Suppressor macrophage treated with lipopolysaccharide for 4 hours (primary cell): Measurements from ENCODE around the gene TRPM3.

Experiments
- DNase-seq: peaks from one replicate; pipeline ENCODE4 v3.0.0-alpha.2; 2020

The TRPM3 gene

GRCh38 chr9:71121275-71122021, at the start of gene TRPM3:
TSS of gene TRPM3 (minus strand) at chr9:71121621. CDS start at chr9:71121354, 267 bp downstream.
- DNase-seq, result no peak

- DNase-seq, result no peak
These were observed 47.0 kb upstream of the TRPM3 start for GRCh38 chr9:71168418-71168817.

- DNase-seq, result no peak
These were observed 40.7 kb upstream of the TRPM3 start for GRCh38 chr9:71162126-71162525.

- DNase-seq, result no peak
These were observed 36.3 kb upstream of the TRPM3 start for GRCh38 chr9:71157731-71158130.

GRCh38 chr9:71147368-71147767, 25.9 kb upstream of the TRPM3 start:
- no peak for DNase-seq

- no peak for DNase-seq
These were observed 25.1 kb upstream of the TRPM3 start for GRCh38 chr9:71146511-71146910.

- no peak for DNase-seq
These were observed 23.8 kb upstream of the TRPM3 start for GRCh38 chr9:71145179-71145578.

GRCh38 chr9:71144495-71144894, 23.1 kb upstream of the TRPM3 start:
- DNase-seq, result no peak

GRCh38 chr9:71136696-71137095, 15.3 kb upstream of the TRPM3 start:
- no peak for DNase-seq

GRCh38 chr9:71131145-71131544, 9.7 kb upstream of the TRPM3 start:
- DNase-seq, result no peak

- DNase-seq, result no peak
These were observed 9.1 kb upstream of the TRPM3 start for GRCh38 chr9:71130521-71130920.

GRCh38 chr9:71128796-71129195, 7.4 kb upstream of the TRPM3 start:
- no peak for DNase-seq

GRCh38 chr9:71127301-71127700, 5.9 kb upstream of the TRPM3 start:
- DNase-seq, result no peak

GRCh38 chr9:71122421-71122820, 1.0 kb upstream of the TRPM3 start:
- DNase-seq, result no peak

GRCh38 chr9:71122022-71122275, 528 bp upstream of the TRPM3 start:
- no peak for DNase-seq

GRCh38 chr9:71120501-71121247, 747 bp downstream of the TRPM3 start:
- DNase-seq, result no peak

- DNase-seq, result no peak
These were observed 1.7 kb downstream of the TRPM3 start for GRCh38 chr9:71119746-71120145.

- DNase-seq, result no peak
These were observed 3.1 kb downstream of the TRPM3 start for GRCh38 chr9:71118324-71118723.

GRCh38 chr9:71115448-71115975, 5.9 kb downstream of the TRPM3 start:
- DNase-seq, result no peak

- no peak for DNase-seq
These were observed 8.6 kb downstream of the TRPM3 start for GRCh38 chr9:71112866-71113265.

GRCh38 chr9:71108937-71109336, 12.5 kb downstream of the TRPM3 start:
- no peak for DNase-seq

GRCh38 chr9:71106992-71107391, 14.4 kb downstream of the TRPM3 start:
- no peak for DNase-seq

GRCh38 chr9:71105192-71105591, 16.2 kb downstream of the TRPM3 start:
- DNase-seq, result no peak

GRCh38 chr9:71098801-71099200, 22.6 kb downstream of the TRPM3 start:
- no peak for DNase-seq

GRCh38 chr9:71097671-71098070, 23.8 kb downstream of the TRPM3 start:
- no peak for DNase-seq
